ENCODE results near the gene FLT1. TPM values are rescaled to one million over a fixed set of nuclear protein-coding genes. Genes with fewer than 3 reads are reported as not detected.

FLT1 gene
- total RNA-seq, 1 donor from 2014 or later: 0.47 TPM

GRCh38 chr13:28421676-28422410, 73.1 kb downstream of the FLT1 start:
- H3K4me3 ChIP-seq: no peak overlapping the region
- no peaks in the 10 kb centered on the region for H3K36me3 ChIP-seq
- H3F3A ChIP-seq (ENCODE audit: low read depth): peaks cover 4% of the 10 kb centered on the region
- H3K27ac ChIP-seq: no peak overlapping the region
- peaks cover 2% of the 10 kb centered on the region for H3K27me3 Mint-ChIP-seq (ENCODE audit: insufficient read depth, low read depth)
- no peak overlapping the region for H3K9ac ChIP-seq
- no peak for TF ChIP-seq EZH2 (IDR thresholded peaks at IDR 0.05)
- H2AFZ ChIP-seq (replicated peaks): no peak overlapping the region
- no peaks in the 10 kb centered on the region for H3K27me3 ChIP-seq
- no peaks in the 10 kb centered on the region for H3K9me3 ChIP-seq (ENCODE audit: low read depth)
- H3K27ac Mint-ChIP-seq: no peak overlapping the region
- no peak overlapping the region for H3K4me3 Mint-ChIP-seq
- H4K20me1 ChIP-seq (ENCODE audit: low read depth): no peaks in the 10 kb centered on the region
- H3K79me2 ChIP-seq (ENCODE audit: low read depth): no peaks in the 10 kb centered on the region
- H3K9me3 Mint-ChIP-seq: no peaks in the 10 kb centered on the region
- peaks cover 2% of the 10 kb centered on the region for H3K4me1 Mint-ChIP-seq
- no peak overlapping the region for H3K4me2 ChIP-seq
- no peaks in the 10 kb centered on the region for H3K36me3 Mint-ChIP-seq
- no peaks in the 10 kb centered on the region for H3K4me1 ChIP-seq
- no peak for DNase-seq (ENCODE audit: low spot score)

- H3K9me3 ChIP-seq (ENCODE audit: low read depth): no peaks in the 10 kb centered on the region
- H3K4me3 ChIP-seq: no peak overlapping the region
- no peak overlapping the region for H2AFZ ChIP-seq (replicated peaks)
- H3K27me3 Mint-ChIP-seq (ENCODE audit: insufficient read depth, low read depth): no peaks in the 10 kb centered on the region
- no peaks in the 10 kb centered on the region for H4K20me1 ChIP-seq (ENCODE audit: low read depth)
- no peak overlapping the region for H3K4me3 Mint-ChIP-seq
- DNase-seq (ENCODE audit: low spot score): no peak
- no peak for TF ChIP-seq EZH2phosphoT487 (IDR thresholded peaks at IDR 0.05)
- H3K36me3 ChIP-seq: no peaks in the 10 kb centered on the region
- no peaks in the 10 kb centered on the region for H3K9me3 Mint-ChIP-seq
- H3K79me2 ChIP-seq (ENCODE audit: low read depth): no peaks in the 10 kb centered on the region
- no peak overlapping the region for H3K9ac ChIP-seq
- H3K4me1 Mint-ChIP-seq: peaks cover 2% of the 10 kb centered on the region
- no peaks in the 10 kb centered on the region for H3K36me3 Mint-ChIP-seq
- H3K4me2 ChIP-seq: no peak overlapping the region
- no peaks in the 10 kb centered on the region for H3K27me3 ChIP-seq
- H3K27ac Mint-ChIP-seq: no peak overlapping the region
- H3F3A ChIP-seq (ENCODE audit: low read depth): peaks cover 4% of the 10 kb centered on the region
- no peaks in the 10 kb centered on the region for H3K4me1 ChIP-seq
- no peak overlapping the region for H3K27ac ChIP-seq
These were observed 74.2 kb downstream of the FLT1 start for GRCh38 chr13:28420704-28421103.

DNA sequence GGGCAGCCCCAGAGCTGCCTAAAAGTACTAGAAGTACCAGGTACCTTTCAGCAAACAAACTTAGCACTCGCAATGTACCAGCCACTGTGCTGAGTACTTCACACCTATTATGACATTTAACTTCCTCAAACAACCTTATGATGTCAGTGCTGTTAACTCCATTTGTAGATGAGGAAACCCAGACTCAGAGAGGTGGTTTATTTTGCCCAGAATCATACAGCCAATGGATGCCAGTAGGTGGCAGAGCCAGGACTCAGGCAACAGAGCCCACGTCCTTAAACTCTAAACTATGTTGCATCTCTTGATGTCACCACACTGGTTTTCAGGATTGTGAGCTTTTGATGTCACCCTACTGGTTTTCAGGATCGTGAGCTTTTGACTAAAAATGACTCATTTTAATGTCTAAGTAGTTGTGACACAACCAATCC, 78.9 kb downstream of the FLT1 start:
- Mint-ChIP-seq H3K9me3 (no peaks in the 10 kb centered on the region), H3K4me1 (peaks cover 2% of the 10 kb centered on the region), H3K4me3 (no peak overlapping the region), H3K36me3 (no peaks in the 10 kb centered on the region), H3K27ac (no peak overlapping the region), H3K27me3 (ENCODE audit: insufficient read depth, low read depth) (peaks cover 2% of the 10 kb centered on the region)
- peaks cover 4% of the 10 kb centered on the region for H3F3A ChIP-seq (ENCODE audit: low read depth)
- no peak for DNase-seq (ENCODE audit: low spot score)
- no peak overlapping the region for H3K27ac ChIP-seq
- H2AFZ ChIP-seq (replicated peaks): no peak overlapping the region
- H3K4me3 ChIP-seq: no peak overlapping the region
- no peaks in the 10 kb centered on the region for H3K36me3 ChIP-seq
- no peaks in the 10 kb centered on the region for H3K27me3 ChIP-seq
- H3K9ac ChIP-seq: no peak overlapping the region
- no peaks in the 10 kb centered on the region for H3K79me2 ChIP-seq (ENCODE audit: low read depth)
- TF ChIP-seq EZH2phosphoT487 (IDR thresholded peaks at IDR 0.05) (no peak), EZH2 (IDR thresholded peaks at IDR 0.05) (no peak)
- TF ChIP-seq, protein P1, sequence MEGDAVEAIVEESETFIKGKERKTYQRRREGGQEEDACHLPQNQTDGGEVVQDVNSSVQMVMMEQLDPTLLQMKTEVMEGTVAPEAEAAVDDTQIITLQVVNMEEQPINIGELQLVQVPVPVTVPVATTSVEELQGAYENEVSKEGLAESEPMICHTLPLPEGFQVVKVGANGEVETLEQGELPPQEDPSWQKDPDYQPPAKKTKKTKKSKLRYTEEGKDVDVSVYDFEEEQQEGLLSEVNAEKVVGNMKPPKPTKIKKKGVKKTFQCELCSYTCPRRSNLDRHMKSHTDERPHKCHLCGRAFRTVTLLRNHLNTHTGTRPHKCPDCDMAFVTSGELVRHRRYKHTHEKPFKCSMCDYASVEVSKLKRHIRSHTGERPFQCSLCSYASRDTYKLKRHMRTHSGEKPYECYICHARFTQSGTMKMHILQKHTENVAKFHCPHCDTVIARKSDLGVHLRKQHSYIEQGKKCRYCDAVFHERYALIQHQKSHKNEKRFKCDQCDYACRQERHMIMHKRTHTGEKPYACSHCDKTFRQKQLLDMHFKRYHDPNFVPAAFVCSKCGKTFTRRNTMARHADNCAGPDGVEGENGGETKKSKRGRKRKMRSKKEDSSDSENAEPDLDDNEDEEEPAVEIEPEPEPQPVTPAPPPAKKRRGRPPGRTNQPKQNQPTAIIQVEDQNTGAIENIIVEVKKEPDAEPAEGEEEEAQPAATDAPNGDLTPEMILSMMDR (IDR thresholded peaks at IDR 0.05): no peak
- no peaks in the 10 kb centered on the region for H3K4me1 ChIP-seq
- H4K20me1 ChIP-seq (ENCODE audit: low read depth): no peaks in the 10 kb centered on the region
- H3K9me3 ChIP-seq (ENCODE audit: low read depth): no peaks in the 10 kb centered on the region
- H3K4me2 ChIP-seq: no peak overlapping the region

GRCh38 chr13:28413999-28414398, 80.9 kb downstream of the FLT1 start:
- Histone ChIP-seq H3K4me2 (no peak overlapping the region), H3K27me3 (no peaks in the 10 kb centered on the region), H2AFZ (replicated peaks) (no peak overlapping the region), H3K27ac (no peak overlapping the region), H3K79me2 (ENCODE audit: low read depth) (no peaks in the 10 kb centered on the region), H3K4me3 (no peak overlapping the region), H4K20me1 (ENCODE audit: low read depth) (no peaks in the 10 kb centered on the region), H3K36me3 (no peaks in the 10 kb centered on the region), H3K9me3 (ENCODE audit: low read depth) (no peaks in the 10 kb centered on the region), H3K4me1 (no peaks in the 10 kb centered on the region), H3K9ac (no peak overlapping the region), H3F3A (ENCODE audit: low read depth) (peaks cover 4% of the 10 kb centered on the region)
- H3K9me3 Mint-ChIP-seq: no peaks in the 10 kb centered on the region
- peaks cover 2% of the 10 kb centered on the region for H3K4me1 Mint-ChIP-seq
- no peak overlapping the region for H3K4me3 Mint-ChIP-seq
- TF ChIP-seq EZH2 (IDR thresholded peaks at IDR 0.05): no peak
- no peak for TF ChIP-seq EZH2phosphoT487 (IDR thresholded peaks at IDR 0.05)
- TF ChIP-seq, protein P1 (IDR thresholded peaks at IDR 0.05): no peak
- H3K36me3 Mint-ChIP-seq: no peaks in the 10 kb centered on the region
- H3K27me3 Mint-ChIP-seq (ENCODE audit: insufficient read depth, low read depth): peaks cover 2% of the 10 kb centered on the region
- H3K27ac Mint-ChIP-seq: no peak overlapping the region
- DNase-seq (ENCODE audit: low spot score): no peak

Data from neural progenitor cell (in vitro differentiated cells).